Vagina (tissue), 2 donors: ENCODE data around the gene KCTD16.

Experiments
- POLR2A ChIP-seq, 2 donors: fragments of 450-650 bp; IDR thresholded peaks; one replicate each; pipeline ENCODE4 v1.6.1; 2017; ENCODE audit warnings: antibody characterized with exemption in 2 of 2, mild to moderate bottlenecking in 2 of 2, moderate library complexity in 2 of 2
- TF ChIP-seq, protein P1 (sequence below), 3 experiments: fragments of 450-650 bp in 2 of 3; fragments of 200-600 bp in 1 of 3; sonication (generic) in 1 of 3; IDR thresholded peaks; one replicate each; pipeline ENCODE4 v1.5.1; 2017 to 2019; ENCODE audit warnings: antibody characterized with exemption in 3 of 3, mild to moderate bottlenecking in 2 of 3, moderate library complexity in 2 of 3

DNA sequence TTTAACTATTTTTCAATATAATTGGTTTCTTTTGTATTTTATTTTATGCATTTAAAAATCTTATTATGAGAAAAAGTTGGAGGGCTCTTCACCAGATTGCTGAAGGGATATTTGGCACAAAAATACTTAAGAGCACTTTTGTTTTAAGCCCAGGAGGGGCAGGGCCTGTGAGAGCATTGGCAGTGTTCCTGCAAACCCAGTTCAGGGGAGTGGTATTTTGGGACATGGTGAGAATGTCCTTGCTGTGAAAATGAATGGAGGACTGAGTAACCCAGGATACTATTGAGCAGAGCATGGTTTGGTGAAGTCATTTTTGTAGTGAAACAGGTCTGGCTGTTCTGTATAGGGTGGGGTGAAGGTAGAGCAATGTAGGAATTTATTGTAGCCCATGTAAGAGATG is 121.4 kb downstream of the KCTD16 start:
- TF ChIP-seq, protein P1, sequence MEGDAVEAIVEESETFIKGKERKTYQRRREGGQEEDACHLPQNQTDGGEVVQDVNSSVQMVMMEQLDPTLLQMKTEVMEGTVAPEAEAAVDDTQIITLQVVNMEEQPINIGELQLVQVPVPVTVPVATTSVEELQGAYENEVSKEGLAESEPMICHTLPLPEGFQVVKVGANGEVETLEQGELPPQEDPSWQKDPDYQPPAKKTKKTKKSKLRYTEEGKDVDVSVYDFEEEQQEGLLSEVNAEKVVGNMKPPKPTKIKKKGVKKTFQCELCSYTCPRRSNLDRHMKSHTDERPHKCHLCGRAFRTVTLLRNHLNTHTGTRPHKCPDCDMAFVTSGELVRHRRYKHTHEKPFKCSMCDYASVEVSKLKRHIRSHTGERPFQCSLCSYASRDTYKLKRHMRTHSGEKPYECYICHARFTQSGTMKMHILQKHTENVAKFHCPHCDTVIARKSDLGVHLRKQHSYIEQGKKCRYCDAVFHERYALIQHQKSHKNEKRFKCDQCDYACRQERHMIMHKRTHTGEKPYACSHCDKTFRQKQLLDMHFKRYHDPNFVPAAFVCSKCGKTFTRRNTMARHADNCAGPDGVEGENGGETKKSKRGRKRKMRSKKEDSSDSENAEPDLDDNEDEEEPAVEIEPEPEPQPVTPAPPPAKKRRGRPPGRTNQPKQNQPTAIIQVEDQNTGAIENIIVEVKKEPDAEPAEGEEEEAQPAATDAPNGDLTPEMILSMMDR (IDR thresholded peaks at IDR 0.05), result no peak
- TF ChIP-seq POLR2A (IDR thresholded peaks at IDR 0.05), result no peak
